Stimulated activated CD4-positive, alpha-beta T cell treated with anti-CD3 and anti-CD28 coated beads, TNF-alpha, amount 100 ng/mL, for 4 hours (primary cell): ENCODE results near the gene S100P.
"Not testable (repeated sequence)": the region's sequence is repeated elsewhere in the genome, so short reads cannot be mapped to it uniquely, and the experiment has no call there.

Experiments used
- DNase-seq, 3 experiments: peaks; one replicate each; pipeline ENCODE4 v3.0.0-alpha.2; 2020; ENCODE audit warnings: low read depth in 3 of 3

The S100P gene

DNA sequence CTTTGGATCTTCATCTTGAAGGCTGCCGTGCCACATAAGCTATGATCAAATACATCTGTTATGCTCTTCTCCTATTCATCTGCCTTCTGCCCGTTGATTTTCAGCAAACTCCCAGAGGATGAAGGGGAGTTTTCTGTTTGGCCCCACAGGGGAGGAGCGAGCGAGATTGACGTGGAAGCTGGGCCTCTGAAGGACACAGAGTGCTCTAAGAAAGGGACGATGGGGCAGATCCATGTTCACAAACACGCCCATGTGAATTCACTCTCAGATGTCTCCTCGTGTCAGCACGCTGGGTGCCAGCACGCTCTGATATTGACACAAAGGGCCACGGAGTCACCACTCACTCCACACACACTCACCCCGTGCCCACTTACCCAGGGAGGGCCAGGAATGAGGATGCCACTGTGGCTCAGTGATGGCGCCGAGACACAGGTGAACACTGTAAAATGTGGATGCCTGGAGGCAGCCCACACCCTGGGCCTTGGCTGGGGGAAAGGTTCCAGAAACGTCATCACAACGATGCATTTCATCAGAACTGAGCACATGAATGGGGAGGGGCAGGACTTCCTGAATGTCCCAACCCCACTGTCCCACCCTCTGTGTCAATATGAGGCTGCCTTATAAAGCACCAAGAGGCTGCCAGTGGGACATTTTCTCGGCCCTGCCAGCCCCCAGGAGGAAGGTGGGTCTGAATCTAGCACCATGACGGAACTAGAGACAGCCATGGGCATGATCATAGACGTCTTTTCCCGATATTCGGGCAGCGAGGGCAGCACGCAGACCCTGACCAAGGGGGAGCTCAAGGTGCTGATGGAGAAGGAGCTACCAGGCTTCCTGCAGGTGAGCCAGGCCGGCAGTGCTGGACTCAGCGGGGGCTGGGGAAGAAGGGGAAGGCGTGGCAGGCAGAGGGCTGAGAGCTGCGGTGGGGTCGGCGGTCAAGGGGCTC, at the start of gene S100P:
S100P (plus strand) TSS at position 648 of the 946 bp plus-strand sequence; CDS start at position 703, 55 bp downstream.
- no peak for DNase-seq

DNA sequence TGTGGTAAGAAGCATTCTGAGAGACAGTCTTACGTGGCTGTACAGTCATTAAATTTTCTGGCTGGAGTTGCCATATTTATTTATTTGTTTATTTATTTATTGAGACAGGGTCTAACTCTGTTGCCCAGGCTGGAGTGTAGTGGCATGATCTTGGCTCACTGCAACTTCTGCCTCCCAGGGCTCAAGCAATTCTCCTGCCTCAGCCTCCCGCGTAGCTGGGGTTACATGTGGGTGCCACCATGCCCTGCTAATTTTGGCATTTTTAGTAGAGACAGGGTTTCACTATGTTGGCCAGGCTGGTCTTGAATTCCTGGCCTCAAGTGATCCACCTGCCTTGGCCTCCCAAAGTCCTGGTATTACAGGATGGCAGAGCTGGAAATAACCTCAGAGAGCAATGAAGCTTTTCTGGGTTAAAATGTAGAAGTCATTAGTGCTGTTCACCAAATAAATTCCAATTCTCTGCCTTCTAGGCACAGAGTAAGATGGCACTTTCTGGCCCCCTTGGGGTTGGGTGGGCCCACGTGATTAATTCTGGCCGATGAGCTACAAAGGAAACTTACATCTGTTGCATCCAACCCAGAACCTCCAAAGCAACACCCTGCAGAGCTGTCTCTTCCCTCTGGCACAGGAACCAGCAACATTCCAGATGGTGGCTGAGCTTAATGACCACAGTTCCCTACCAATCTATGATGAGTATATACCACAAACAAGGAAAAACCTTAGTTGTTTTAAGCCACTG, 48.7 kb upstream of the S100P start:
- no peak for DNase-seq

DNA sequence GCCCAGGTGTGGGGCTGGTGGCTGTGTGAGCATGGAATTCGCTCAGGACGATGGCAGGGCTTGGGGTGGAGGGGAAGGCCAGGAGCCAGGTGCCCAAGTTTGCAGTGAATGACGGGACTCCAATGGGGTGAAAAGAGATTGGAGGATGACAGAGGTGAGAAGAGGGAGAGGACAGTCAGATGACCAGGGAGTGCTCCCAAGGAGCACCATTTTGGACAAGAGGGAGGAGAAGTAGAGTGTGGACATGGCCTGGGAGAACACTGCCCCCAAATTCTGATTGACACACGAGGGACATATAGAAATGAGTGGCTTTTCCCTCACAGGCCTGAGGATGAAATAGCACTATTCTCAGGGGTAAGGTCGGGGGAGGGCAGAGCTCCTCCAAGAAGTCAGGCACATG, 46.5 kb upstream of the S100P start:
- no peak for DNase-seq

DNA sequence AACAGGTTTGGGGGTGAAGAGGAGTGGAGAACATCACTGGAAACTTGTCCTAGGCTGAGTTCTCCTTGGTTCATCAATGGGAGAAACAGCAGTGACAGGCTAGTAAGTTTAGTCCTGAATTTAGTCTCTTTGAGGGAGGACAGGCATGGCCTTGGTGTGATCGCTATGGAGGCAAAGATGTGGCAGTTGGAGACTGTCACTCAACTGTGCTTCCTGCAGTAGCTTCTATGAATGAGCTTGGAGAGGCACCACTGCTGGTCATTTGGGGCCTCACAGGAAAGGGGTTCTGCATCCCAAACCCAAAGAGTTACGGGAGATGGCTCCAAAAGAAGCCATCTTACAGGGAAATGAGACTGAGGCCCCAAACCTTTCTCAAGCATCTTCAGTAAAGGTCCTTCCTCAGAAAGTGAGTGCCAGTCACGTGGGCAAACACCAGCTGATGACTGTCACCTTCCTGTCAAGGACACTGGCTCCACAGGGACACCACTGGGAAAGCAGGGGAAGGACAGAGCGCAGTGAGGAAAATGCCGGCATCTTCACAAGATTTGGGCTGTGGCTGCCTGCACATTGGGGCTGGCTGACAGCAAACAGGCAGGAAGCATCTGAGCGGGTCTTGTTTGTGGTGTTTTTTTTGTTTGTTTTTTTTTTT, 46.0 kb upstream of the S100P start:
- no peak for DNase-seq

DNA sequence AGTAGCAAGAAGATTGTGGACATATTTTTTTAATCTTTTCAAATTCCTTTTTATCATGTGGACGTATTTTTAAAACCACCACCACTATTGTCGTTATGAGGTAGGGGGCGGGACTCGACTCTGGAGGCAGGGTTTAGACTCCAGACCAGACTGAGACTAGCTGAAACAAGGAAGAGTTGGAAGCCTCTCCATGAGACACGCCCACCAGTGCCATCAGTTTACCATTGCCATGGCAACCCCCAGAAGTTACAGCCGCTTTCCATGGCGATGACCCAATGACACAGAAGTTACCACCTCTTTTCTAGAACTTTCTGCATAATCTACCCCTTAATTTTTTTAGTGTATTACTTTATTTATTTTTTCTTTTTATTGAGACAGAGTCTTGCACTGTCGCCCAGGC, 44.5 kb upstream of the S100P start:
- no peak for DNase-seq

DNA sequence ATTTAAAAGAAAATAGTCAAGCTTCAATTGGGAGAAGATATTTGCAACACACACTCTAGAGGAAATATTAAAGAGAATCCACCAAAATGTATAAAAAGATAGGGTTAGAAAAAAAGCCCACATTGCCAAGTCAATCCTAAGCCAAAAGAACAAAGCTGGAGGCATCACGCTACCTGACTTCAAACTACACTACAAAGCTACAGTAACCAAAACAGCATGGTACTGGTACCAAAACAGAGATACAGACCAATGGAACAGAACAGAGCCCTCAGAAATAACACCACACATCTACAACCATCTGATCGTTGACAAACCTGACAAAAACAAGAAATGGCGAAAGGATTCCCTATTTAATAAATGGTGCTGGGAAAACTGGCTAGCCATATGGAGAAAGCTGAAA, 39.5 kb upstream of the S100P start:
- DNase-seq = not testable (repeated sequence)

DNA sequence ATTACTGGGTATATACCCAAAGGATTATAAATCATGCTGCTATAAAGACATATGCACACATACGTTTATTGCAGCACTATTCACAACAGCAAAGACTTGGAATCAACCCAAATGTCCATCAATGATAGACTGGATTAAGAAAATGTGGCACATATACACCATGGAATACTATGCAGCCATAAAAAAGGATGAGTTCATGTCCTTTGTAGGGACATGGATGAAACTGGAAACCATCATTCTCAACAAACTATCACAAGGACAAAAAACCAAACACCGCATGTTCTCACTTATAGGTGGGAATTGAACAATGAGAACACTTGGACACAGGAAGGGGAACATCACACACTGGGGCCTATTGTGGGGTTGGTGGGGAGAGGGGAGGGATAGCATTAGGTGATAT, 38.4 kb upstream of the S100P start:
- DNase-seq = not testable (repeated sequence)

DNA sequence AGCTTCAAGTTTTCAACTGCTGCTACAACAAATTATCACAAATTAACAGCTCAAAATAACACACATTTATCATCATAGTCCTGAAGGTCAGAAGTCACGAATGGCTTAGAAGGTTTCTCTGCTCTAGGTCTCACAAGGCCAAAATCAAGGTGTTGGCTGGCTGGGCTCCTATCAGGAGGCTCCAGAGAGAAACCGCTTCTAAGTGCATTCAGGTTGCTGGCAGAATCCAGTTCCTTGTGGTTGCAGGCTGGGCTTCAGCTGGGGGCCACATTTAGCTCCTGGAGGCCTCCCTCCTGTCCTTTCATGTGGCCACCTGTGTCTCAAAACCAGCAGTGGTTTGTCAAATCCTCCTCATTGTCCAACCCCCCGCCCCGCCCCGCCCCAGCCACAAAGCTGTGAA, 37.8 kb upstream of the S100P start:
- DNase-seq = no peak

DNA sequence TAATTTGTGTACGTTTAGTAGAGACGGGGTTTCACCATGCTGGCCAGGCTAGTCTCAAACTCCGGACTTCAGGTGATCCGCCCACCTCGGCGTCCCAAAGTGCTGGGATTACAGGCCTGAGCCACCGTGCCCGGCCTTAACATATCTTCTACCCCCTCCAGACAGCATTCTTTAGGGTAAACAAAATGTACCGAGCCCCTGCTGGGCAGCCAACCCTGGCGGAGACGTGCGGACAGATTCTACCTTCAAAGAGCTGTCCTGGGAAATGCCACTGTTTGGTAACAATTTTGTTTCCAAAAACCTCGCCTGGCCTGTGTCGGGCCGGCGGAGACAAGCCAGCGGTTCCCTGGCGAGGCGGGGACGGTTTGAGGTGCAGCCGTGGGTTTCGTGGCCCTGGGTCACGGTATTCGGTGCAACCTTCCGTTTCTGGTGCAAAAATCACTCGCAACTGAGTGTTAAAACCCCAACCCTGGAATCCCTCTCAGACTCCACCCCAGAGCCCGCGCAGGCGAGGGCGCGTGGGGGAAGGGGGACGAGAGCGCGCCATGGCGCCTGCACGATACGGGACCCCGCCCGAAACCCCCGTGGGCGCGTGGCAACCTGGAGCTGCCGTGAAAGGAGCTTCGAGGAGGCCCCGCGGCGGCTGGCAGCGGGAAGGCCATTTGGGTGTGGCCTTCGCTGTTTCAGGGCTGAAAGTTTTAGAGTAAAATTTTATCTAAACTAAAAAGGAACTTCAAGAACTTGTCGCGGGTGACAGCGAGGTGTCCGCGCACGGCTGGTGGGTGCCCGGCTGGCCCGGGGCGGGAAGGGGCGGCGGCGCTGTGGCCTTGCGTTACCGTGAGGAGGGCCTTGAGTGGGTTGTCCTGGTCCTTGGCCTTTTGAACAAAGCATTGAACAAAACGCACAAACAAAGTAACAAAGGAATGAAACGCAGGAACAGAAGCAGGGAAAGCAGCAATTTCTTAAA, 36.2 kb upstream of the S100P start:
- no peak for DNase-seq

DNA sequence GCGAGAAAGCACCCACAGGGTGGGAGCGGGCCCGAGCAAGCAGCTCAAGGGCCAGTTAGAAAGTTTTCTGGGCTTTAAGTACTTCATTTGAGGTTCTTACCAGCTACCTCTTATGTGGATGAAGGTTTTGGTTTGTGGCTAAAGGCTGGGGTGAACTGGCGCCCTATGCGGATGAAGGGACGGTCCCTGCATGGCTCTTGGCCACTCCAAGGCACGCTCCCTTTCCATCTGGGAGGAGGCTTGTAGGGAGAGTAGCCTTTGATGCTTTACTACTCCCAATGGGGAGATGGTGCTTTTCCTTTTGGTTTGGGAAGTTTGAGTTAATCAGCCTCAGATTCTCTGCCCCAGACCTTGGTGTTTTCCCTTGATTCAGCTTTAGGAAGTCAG, 35.5 kb upstream of the S100P start:
- no peak for DNase-seq

DNA sequence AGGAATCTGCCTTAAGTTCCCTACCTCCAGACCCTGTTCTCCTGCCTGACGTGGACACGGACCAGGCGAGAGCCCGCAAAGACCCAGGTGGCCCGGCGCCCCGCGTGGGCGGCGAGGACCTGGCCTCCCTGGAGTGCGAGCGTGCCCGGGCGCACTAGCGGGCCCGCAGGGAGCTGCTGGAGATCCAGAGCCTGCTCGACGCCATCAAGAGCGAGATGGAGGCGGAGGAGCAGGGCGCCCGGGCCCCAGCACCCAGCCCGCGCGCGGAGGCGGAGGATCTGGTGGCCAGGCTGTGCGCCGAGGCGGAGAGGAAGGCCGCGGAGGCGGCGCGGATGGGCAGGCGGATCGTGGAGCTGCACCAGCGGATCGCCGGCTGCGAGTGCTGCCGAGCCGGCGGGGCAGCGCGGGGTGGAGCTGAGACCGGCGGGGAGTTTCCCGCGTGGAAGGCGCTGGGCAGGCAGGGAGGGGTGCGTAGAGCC, 35.0 kb upstream of the S100P start:
- DNase-seq = peak in 2 of 3 experiments; percentile 37 to 41

DNA sequence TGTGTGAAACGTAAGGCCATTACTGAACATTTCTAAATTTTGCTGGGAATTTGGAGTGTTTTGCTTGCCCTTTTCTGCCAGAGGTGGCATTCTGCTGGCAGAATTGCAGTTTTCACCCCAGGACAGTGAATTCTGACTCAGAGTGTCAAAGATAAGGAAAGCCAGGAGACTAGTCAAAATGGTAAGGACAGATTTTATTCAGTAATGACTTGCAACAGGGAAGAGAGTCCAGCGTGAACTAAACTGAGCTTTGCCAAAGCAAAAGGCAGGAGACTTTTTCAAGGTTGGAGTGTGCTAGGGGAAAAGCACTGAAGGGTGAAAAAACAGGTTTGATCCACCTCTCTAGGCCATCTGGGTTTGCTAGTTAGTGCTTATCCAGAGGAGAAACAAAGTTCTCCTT, 33.8 kb upstream of the S100P start:
- DNase-seq = no peak

DNA sequence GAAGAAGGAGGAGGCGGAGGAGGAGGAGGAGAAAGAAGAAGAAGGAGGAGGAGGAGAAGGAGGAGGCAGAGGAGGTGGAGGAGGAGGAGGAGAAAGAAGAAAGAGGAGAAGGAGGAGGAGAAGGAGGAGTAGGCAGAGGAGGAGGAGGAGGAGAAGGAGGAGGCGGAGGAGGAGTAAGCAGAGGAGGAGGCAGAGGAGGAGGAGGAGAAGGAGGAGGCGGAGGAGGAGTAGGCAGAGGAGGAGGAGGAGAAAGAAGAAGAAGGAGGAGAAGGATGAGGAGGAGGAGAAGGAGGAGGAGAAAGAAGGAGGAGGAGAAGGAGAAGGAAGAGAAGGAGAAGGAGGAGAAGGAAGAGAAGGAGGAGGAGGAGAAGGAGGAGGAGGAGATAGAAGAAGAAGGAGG, 33.2 kb upstream of the S100P start:
- no peak for DNase-seq

DNA sequence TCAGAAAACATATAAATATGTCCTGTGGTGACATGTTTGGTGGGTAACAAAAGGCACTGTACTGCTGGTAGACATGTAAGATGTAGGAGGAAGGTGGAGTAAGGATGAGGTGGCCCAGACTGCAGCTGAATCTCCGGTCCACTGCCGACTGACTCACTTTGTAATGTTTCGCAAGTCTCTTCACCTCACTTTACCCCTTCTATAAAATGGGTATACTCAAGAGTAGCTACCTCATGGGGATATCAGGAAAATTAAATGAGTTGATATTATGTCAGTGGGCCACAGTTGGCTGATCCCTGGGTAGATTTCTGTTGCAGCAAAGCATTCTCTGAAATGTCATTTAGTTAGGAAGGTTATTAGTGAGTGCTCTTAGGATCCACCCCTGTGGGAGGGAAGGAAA, 31.1 kb upstream of the S100P start:
- DNase-seq = no peak

DNA sequence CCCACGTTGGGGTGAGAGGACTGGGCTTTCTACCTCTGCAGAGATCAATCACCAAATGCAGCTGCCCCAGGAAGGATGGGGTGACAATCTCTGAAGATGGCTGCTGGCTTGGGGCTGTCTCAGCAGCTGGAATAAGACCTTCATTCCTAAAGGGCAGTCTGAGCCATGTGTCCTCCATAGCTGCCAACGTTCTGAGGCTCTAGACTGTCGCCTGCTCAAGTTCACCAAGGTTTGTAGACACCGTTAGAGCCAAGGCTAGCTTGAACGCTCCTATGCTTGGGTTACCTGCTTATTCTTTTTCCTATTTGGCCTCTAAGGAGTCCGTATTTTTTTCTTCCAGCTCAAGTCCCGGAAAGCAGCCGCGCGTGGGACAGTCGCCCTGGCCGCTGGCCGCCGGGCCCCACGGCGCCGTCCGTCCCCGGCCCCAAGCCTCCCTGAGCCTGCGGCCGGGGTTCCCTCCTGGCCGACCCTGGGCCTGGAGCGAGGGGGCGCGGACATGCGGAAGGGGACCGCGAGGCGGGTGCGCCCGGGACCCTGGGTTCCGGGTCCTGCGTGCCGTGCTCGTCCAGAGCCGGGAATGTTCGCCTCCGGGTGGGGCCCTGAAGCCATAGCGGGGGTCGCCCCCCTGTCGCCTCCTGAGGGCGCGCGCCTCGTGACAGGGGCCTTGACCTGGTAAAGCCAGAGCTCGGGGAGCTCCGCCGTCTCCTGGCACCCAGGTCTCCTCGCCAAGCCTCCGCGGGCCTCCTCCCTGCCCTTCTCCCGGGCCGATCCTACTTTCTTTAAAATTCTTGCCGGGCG, 29.9 kb upstream of the S100P start:
- no peak for DNase-seq

DNA sequence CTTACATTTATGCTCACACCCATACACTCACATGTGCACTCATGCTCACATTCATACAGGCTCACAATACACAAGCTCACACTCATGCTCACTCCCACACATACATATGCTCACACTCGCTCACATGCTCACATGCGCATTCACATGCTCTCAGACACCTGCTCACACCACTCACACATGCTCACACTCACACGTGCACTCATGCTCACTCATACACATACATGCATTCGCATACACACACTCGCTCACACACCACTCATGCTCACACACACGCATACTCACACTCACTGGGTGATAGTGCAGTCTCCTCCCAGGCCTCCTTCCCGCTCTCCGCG, 28.4 kb upstream of the S100P start:
- no peak for DNase-seq

DNA sequence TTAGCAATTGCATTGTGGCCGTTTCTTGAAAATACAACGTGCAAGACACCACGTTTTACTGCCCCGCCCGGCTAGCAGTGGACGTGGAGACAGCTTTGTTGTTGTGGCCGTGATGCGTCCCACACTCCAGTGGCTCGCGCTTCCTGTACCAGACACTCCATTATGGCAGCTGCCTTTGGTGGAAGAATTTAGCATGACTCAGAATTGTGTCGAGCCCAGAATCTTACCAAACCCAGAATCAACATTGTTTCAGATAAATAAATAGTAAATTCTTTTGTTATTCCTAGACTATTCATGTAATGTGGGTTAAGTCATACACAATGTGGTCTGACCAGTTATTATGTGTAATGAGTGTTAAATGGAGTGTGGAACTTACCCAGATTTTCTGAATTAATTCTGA, 25.3 kb upstream of the S100P start:
- DNase-seq = no peak

DNA sequence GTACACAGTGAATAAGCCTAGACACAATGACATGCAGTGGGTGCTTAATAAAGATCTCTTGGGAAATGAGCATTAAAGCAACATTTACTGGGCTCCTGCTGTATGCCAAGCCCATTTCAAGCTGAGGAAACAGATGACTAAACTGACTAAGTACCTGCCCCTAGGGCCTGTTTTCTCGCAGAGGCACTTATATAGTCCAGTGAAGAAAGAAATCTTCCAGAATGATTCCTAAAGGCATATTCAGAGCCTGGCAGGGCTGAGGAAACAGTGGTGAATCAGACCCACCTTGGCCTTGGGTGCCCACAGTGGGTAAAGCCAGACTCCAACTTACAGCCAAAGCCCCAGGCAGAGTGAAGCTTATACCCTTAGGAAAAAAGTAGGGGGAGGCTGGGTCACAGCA, 22.0 kb upstream of the S100P start:
- DNase-seq = no peak

DNA sequence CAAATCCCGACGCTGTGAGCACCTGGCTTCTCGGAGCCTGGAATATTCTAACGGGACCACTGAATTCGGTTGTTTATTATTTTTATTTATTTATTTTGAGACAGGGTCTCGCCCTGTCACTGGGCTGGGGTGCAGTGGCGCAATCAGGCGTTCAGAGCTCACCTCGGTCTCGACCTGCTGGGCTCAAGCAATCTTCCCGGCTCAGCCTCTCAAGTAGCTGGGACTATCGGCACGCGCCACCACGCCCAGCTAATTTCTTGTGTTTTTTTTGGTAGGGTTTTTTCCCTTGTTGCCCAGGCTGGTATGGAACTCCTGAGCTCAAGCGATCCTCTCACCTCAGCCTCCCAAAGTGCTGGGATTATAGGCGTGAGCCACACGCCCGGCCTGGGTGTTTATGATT, 21.5 kb upstream of the S100P start:
- DNase-seq = no peak

DNA sequence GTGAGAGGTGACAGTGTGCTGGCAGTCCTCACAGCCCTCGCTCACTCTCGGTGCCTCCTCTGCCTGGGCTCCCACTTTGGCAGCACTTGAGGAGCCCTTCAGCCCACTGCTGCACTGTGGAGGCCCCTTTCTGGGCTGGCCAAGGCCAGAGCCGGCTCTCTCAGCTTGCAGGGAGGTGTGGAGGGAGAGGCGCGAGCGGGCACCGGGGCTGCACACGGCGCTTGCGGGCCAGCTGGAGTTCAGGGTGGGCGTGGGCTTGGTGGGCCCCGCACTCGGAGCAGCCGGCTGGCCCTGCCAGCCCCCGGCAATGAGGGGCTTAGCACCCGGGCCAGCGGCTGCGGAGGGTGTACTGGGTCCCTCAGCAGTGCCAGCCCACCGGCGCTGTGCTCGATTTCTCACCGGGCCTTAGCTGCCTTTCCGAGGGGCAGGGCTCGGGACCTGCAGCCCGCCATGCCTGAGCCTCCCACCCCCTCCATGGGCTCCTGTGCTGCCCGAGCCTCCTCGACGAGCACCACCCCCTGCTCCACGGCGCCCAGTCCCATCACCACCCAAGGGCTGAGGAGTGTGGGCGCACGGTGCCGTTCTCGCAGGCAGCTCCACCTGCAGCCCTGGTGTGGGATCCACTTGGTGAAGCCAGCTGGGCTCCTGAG, 21.0 kb upstream of the S100P start:
- DNase-seq = not testable (repeated sequence)
